Chondrocyte (in vitro differentiated cells): ENCODE results near the gene BROX. TPM values are rescaled to one million over a fixed set of nuclear protein-coding genes. Genes with fewer than 3 reads are reported as not detected.

Experiments used
- DNase-seq: peaks from one replicate; pipeline ENCODE4 v3.0.0; 2021; ENCODE audit warnings: mixed read lengths, low spot score
- H3K27ac Mint-ChIP-seq: one replicate; pipeline ENCODE4 v1.8.0; 2021; ENCODE audit warnings: mild to moderate bottlenecking, moderate library complexity, mixed read lengths; ENCODE audit not compliant: unreplicated experiment
- H3K27me3 Mint-ChIP-seq: 2 replicates; pipeline ENCODE4 v1.8.0; 2021; ENCODE audit warnings: low read depth, mixed read lengths
- H3K36me3 Mint-ChIP-seq: 2 replicates; pipeline ENCODE4 v1.8.0; 2021; ENCODE audit warnings: low read depth, mixed read lengths
- H3K4me1 Mint-ChIP-seq: 2 replicates; pipeline ENCODE4 v1.8.0; 2021; ENCODE audit warnings: low read depth, mild to moderate bottlenecking, mixed read lengths
- H3K4me3 Mint-ChIP-seq: one replicate; pipeline ENCODE4 v1.8.0; 2021; ENCODE audit warnings: mild to moderate bottlenecking, moderate library complexity, mixed read lengths; ENCODE audit not compliant: unreplicated experiment
- H3K9me3 Mint-ChIP-seq: 2 replicates; pipeline ENCODE4 v1.8.0; 2021; ENCODE audit warnings: low read depth, mixed read lengths
- total RNA-seq: library from RNA; stranded (reverse); gene quantifications from 3 replicates; pipeline ENCODE4 v1.2.1, GENCODE V29; 2021
- TF ChIP-seq, protein P1 (sequence below): fragments of 200-600 bp; sonication (generic); IDR thresholded peaks from 2 replicates; pipeline ENCODE4 v1.5.0; 2021; ENCODE audit warnings: antibody characterized with exemption, mild to moderate bottlenecking, moderate library complexity

The BROX gene
- total RNA-seq, 1 donor from 2014 or later, result 36.1 TPM

DNA sequence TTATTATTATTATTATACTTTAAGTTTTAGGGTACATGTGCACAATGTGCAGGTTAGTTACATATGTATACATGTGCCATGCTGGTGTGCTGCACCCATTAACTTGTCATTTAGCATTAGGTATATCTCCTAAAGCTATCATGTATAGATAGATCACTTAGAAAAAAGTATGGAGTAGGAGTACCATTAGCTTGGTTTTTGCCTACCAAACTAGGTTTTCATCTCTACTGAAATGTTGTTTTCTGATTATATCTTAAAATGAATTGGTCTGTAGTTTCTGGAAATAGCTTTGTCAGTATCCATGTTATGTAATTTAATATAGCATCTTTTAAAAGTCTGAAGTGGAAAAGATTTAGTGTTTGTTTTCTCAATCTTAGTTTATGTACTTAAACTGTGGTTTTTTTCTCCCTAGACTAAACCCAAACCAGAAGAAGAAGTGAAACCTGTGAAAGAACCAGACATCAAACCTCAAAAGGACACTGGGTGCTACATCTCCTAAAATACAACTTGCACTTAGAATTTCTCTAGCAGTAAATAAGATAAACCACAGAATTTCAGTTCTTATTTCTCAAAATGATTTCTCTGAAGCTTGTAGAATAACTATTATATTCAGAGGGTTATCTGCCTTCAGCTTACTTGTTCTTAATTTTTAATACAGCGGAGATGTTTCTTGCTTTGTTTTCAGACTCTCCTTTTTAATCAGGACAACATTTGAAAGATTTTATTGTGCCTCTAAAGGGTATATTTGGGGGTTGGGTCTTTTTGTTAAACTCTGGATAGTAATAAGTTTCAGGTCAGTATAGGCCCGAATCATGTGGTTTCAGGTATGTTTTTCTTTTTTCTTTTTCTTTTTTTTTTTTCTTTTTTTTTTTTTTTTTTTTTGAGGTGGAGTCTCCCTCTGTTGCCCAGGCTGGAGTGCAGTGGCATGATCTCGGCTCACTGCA is 20.1 kb downstream of the BROX start:
- Mint-ChIP-seq H3K4me1 (no peaks in the 10 kb centered on the region), H3K27me3 (no peaks in the 10 kb centered on the region), H3K4me3 (no peak overlapping the region), H3K9me3 (no peaks in the 10 kb centered on the region), H3K27ac (no peak overlapping the region), H3K36me3 (peaks cover 34% of the 10 kb centered on the region)
- TF ChIP-seq, protein P1, sequence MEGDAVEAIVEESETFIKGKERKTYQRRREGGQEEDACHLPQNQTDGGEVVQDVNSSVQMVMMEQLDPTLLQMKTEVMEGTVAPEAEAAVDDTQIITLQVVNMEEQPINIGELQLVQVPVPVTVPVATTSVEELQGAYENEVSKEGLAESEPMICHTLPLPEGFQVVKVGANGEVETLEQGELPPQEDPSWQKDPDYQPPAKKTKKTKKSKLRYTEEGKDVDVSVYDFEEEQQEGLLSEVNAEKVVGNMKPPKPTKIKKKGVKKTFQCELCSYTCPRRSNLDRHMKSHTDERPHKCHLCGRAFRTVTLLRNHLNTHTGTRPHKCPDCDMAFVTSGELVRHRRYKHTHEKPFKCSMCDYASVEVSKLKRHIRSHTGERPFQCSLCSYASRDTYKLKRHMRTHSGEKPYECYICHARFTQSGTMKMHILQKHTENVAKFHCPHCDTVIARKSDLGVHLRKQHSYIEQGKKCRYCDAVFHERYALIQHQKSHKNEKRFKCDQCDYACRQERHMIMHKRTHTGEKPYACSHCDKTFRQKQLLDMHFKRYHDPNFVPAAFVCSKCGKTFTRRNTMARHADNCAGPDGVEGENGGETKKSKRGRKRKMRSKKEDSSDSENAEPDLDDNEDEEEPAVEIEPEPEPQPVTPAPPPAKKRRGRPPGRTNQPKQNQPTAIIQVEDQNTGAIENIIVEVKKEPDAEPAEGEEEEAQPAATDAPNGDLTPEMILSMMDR, result no peak
- DNase-seq, result no peak

DNA sequence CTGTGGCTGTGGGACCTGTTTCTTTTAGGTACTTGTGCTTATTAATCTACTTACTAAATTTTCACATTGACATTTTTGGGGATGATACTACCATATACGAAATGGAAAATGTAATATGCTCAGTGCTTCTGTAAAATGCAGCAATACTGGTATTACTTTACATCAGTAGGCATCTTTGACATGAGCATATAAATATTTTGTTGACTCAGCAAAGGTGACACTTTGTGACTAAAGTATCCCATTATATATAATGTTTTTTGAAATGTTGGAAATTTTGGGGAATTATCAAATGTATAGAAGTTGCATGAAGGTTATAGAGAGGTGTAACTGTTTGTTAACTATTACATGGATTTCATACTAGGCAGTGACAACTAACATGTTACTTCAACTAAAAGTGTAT is 22.4 kb downstream of the BROX start:
- Mint-ChIP-seq H3K36me3 (peaks cover 21% of the 10 kb centered on the region), H3K27me3 (no peaks in the 10 kb centered on the region), H3K9me3 (no peaks in the 10 kb centered on the region), H3K4me1 (no peaks in the 10 kb centered on the region), H3K4me3 (no peak overlapping the region), H3K27ac (no peak overlapping the region)
- no peak for DNase-seq
- TF ChIP-seq, protein P1, result no peak

DNA sequence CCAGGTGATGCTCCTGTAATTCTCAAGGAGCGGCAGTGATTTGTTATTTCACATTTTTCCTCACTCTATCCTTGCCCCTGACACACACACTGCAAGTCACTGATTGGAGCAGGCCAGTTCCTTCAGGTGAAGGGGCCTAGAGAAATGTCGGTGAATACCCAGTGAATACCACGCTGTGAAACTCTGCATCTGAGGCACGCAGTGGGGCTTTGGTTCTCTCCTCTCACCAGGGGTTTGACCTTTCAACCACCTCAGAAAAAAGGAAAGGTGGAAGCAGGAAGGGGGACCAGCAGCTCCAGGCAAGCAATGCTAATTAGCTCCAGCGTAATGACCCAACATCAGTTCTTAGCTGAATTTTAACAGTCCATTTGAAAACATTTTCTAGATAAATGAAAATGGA is 24.1 kb downstream of the BROX start:
- peaks cover 13% of the 10 kb centered on the region for H3K36me3 Mint-ChIP-seq
- H3K4me3 Mint-ChIP-seq, result no peak overlapping the region
- no peaks in the 10 kb centered on the region for H3K27me3 Mint-ChIP-seq
- H3K9me3 Mint-ChIP-seq, result no peaks in the 10 kb centered on the region
- no peaks in the 10 kb centered on the region for H3K4me1 Mint-ChIP-seq
- no peak overlapping the region for H3K27ac Mint-ChIP-seq
- TF ChIP-seq, protein P1, result no peak
- DNase-seq, result no peak

DNA sequence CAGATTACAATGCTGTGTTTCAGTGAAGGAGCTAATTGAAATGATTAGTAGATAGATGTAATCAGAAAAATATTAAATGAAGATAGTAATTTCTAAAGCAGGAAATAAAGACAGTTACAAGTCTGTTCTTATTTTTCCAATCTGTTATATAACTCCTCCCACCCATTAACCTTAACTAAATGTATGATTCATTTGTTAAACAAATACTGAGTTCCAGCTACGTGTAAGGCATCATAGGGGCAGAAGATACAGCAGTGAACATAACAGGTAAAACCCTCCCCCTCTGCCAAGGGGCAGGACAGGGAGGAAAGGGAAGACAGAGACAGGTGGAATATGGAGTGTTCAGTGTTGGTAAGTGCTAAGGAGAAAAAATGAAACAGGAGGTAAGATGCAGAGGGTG is 24.6 kb downstream of the BROX start, which contains the start of gene FAM177B:
Gene FAM177B, plus strand, starts transcription at position 231 of the 400 bp plus-strand sequence. CDS start 9,344 bp downstream, outside the sequence.
- Mint-ChIP-seq H3K4me1 (no peaks in the 10 kb centered on the region), H3K9me3 (no peaks in the 10 kb centered on the region), H3K36me3 (peaks cover 10% of the 10 kb centered on the region), H3K27me3 (no peaks in the 10 kb centered on the region), H3K4me3 (no peak within 1 kb of the TSS), H3K27ac (no peak within 1 kb of the TSS)
- DNase-seq, result no peak
- TF ChIP-seq, protein P1, result no peak

DNA sequence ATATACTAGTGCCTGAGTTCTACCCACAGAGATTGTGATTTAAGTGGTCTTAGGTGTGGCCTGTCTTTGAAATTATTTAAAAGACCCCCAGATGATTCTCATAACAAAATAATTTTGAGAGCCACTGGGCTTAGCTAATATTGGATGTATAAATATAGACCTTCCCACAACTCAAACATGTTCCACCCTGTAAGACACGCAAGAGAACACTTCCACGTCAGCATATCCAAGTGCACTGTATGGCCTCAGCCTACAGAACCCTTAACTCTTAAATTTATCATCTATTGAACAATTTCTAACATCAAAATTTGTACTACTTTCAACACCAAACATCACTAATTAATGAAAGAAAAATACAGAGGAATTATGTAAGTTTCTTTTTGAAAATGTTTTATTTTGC is 27.1 kb downstream of the BROX start:
- Mint-ChIP-seq H3K36me3 (no peaks in the 10 kb centered on the region), H3K27ac (no peak overlapping the region), H3K4me1 (no peaks in the 10 kb centered on the region), H3K27me3 (no peaks in the 10 kb centered on the region), H3K9me3 (no peaks in the 10 kb centered on the region), H3K4me3 (no peak overlapping the region)
- TF ChIP-seq, protein P1, result no peak
- no peak for DNase-seq
